ENCODE measurements around the gene PTPN13.

The PTPN13 gene

GRCh38 chr4:86587381-86588140 lies 6.6 kb upstream of the PTPN13 start:
- H3K4me3 ChIP-seq (ENCODE audit: low read length) = no peak overlapping the region
- DNase-seq (ENCODE audit: low read depth, low spot score) = no peak

DNA sequence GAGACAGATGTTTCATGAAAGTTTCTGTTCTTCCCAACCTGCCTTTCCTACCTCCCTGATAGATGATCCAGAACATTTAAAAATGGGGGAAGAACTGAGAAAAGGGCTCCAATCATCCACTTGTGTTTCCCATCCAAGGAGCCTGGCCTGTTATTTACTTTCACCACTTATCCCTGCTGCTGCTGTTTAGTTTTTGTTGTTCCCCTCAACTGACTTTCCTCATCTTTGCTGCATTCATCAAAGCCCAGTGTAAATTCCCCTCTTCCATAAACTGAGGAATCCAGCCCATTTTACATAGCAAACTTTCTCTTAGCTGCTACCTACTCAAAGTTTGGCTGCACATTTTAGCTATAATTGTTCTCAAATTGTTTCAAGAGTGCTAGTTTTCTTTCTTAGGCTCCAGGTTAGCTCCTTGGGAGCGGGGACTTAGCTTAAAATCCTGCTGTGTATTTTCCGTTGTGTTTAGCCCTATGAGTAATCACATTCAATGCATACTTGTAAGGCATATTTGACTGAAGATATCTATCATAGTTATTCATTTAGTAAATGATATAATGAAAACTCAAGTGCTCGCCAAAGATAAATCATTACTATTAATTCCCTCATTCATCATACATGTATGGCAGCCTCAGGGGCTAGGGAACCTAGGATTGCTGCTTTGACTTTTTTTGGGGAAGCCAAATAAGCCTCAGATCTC lies 1.4 kb upstream of the PTPN13 start:
- no peak for DNase-seq (ENCODE audit: low read depth, low spot score)
- no peak overlapping the region for H3K4me3 ChIP-seq (ENCODE audit: low read length)

DNA sequence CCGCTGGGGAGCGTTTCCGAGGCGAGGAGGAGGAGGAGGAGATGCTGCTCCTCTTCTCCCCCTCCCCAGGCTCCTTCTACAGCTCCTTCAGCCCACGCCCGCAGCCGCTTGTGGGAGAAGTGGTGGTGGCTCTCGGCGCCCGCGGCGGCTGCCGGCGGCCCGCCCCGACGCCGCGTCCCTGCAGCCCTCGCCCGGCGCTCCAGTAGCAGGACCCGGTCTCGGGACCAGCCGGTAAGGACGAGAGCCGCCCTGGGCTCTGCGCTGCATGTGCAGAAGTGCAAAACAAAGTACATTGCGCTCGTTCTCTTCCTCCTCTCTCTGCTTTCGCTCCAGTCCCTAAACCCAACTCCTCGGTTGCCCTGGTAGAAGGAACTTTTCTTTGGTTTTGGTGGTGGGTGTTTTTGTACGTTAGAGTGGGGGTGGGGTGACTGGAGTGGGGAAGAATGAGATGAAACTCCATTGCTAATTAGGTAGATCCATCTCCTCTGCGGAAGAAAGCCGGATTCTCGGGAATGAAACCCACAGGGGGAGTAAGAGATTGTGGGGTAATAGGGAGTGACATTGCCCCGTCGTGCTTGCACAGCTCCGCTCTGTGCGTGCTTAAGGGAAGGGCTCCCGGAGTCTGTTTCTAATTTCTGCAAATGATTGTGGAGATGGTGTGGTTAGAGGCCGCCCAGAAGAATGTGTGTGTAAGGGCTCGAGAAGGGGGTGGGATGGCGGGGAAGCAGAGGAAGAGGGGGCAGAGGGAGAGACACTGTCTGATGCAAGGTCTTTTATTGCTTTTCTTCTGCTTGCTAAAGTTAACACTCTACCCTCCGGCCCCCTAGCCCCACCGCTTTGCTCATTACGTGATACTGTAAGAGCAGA lies 677 bp downstream of the PTPN13 start:
- H3K4me3 ChIP-seq (ENCODE audit: low read length) = no peak overlapping the region
- DNase-seq (ENCODE audit: low read depth, low spot score) = no peak

GRCh38 chr4:86595426-86595805 lies 1.3 kb downstream of the PTPN13 start:
- no peak overlapping the region for H3K4me3 ChIP-seq (ENCODE audit: low read length)
- DNase-seq (ENCODE audit: low read depth, low spot score) = no peak

DNA sequence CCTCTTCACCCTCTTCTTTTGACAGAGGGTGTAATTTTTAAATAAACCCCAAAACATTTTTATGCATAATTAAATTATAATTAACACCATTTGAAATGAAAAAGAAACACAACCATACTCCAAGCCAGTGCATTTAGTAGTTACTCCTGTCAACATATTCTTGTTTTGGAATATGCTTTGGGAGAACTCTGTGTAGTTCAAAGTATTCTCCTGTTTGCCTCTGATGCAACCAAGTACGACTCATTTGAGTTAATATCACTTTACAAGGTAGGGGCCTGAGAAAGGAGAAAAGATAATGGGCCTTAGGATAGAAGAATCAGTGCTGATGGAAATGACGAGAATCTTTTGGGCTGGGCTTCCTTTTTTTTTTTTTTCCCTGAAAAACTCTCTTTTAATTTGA lies 2.7 kb downstream of the PTPN13 start:
- no peak overlapping the region for H3K4me3 ChIP-seq (ENCODE audit: low read length)
- DNase-seq (ENCODE audit: low read depth, low spot score) = no peak

- no peak for DNase-seq (ENCODE audit: low read depth, low spot score)
- no peak overlapping the region for H3K4me3 ChIP-seq (ENCODE audit: low read length)
Measured at GRCh38 chr4:86600007-86600653, 6.0 kb downstream of the PTPN13 start.

DNA sequence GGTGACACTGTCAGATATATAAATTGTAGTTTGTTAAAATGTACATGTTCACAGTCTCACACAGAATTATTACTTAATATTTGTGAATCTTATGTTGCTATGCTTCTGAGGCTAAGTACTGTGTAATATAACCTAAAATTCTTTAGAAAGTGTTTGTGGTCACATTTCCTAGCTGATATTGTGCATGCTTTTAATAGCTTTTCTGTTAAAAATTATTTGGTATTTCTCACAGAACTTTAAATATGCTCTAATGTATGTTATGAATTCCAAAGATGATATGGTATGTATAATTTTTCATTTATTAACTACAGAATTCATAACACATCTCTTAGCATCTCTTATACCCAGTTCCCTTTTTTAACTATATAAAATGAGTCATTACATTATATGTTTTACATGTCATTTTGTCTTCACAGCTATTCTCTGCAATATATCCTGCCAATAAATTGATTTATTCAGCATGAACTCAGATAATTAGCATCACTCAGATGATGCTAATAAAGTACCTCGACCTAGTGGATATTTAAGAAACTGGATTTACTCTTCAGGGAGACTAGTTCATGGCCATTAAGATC lies 9.3 kb downstream of the PTPN13 start:
- H3K4me3 ChIP-seq (ENCODE audit: low read length) = no peak overlapping the region
- DNase-seq (ENCODE audit: low read depth, low spot score) = no peak

DNA sequence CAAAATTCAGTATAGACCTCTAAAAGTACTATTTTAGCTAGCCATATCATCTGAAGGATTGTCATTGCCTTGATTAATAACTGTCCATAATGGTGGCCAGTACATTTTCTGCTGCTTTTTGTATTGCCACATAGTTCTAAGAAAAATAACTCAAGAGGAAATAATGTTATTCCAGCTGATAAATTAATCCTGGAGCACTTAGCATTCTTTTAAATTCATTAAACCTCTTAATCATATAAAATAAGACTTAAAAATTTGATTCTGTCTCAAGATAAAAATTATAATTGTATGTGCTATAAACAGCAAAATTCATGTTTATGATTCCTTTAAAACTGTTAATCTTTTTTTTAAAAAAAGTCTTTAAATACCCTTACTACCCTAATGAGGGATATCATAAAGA lies 12.7 kb downstream of the PTPN13 start:
- no peak overlapping the region for H3K4me3 ChIP-seq (ENCODE audit: low read length)
- no peak for DNase-seq (ENCODE audit: low read depth, low spot score)

DNA sequence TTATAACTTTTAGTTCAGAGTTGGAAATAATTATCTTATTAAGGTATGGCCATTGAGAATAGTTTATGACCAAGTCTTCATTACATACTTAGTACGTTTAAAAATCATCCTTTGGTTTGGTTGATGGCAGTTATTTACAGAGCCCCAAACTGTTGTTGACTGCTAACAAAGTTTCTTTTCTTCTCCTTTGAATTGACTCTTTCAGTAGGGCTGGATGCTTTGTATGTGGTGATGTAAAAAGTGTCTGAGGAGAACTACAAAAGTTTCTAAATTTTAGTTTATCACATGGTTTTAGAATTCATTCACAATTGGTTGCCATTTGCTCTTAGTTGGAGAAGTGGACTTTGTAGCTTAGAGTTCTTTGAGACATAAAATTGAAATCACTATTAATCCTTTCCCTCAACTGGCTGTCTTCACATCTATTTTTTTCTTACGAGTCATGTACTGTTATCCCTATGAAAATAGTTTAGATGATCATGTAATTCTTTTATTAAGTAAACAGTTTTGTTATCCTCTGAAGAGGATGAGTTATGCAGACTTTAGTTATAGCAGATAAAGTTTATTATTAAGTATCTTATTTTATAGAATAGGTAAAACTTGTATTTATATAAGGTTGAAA lies 14.8 kb downstream of the PTPN13 start:
- DNase-seq (ENCODE audit: low read depth, low spot score) = no peak
- H3K4me3 ChIP-seq (ENCODE audit: low read length) = no peak overlapping the region

GRCh38 chr4:86611757-86612156 lies 17.6 kb downstream of the PTPN13 start:
- no peak overlapping the region for H3K4me3 ChIP-seq (ENCODE audit: low read length)
- no peak for DNase-seq (ENCODE audit: low read depth, low spot score)

DNA sequence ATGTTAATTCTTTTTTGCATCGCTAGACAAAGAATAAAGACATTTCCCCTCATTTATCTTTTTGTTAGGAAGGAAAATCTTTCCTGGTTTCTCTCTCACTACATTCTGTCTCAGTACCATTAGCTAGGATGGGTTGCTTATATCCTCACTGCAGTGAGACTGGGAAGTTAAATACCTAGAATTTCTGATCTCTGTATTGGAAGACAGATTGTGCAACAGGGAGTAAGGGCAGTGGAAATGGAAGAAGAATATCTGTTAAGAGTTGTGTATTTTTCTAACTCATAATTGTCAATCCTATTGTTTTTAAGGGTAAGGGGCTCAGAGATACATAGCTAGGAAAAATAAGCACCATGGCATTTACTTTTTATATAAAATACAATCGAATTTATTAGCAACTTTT lies 19.6 kb downstream of the PTPN13 start:
- DNase-seq (ENCODE audit: low read depth, low spot score) = no peak
- no peak overlapping the region for H3K4me3 ChIP-seq (ENCODE audit: low read length)

DNA sequence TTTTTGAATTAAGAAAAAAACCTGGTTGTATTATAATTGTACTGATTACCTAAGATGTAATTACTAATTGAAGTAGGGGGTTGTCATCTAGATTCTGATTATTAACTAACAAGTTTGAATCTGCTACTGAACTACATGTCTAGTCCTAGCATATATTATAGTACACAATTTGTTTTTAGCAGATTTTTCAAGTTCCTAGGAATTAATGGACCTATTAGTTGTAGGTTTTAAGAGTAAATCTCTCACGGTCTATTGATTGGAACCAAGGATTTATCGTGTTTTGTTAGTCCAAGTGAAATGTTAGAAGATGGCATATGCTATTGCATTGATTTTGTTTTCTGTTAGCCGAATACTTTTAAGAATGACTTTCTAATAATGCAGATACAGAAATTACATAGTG lies 20.8 kb downstream of the PTPN13 start:
- no peak overlapping the region for H3K4me3 ChIP-seq (ENCODE audit: low read length)
- no peak for DNase-seq (ENCODE audit: low read depth, low spot score)

- no peak overlapping the region for H3K4me3 ChIP-seq (ENCODE audit: low read length)
- DNase-seq (ENCODE audit: low read depth, low spot score) = no peak
Measured at GRCh38 chr4:86615501-86615900, 21.4 kb downstream of the PTPN13 start.

GRCh38 chr4:86619656-86620055 lies 25.5 kb downstream of the PTPN13 start:
- no peak for DNase-seq (ENCODE audit: low read depth, low spot score)
- no peak overlapping the region for H3K4me3 ChIP-seq (ENCODE audit: low read length)

DNA sequence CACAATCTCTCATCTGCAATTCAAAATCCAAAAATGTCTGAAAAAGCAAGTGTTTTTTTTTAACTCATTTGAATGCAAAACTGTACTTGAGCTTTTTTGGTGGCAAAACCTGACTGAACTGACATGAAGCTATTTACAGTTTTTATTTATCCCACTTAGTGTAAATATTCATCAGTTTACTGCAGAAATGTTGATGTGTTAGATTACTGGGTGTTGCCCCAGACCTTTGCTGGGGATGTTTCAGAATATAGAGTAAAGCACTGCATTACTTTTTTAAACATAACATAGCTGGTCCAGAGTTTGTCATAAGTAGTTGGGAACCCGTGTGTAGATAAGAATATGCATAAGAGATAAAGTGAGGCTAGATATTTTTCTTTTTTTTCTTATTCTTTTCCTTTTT lies 27.3 kb downstream of the PTPN13 start:
- DNase-seq (ENCODE audit: low read depth, low spot score) = no peak
- H3K4me3 ChIP-seq (ENCODE audit: low read length) = no peak overlapping the region

- no peak overlapping the region for H3K4me3 ChIP-seq (ENCODE audit: low read length)
- DNase-seq (ENCODE audit: low read depth, low spot score) = no peak
Measured at GRCh38 chr4:86626066-86626465, 32.0 kb downstream of the PTPN13 start.

DNA sequence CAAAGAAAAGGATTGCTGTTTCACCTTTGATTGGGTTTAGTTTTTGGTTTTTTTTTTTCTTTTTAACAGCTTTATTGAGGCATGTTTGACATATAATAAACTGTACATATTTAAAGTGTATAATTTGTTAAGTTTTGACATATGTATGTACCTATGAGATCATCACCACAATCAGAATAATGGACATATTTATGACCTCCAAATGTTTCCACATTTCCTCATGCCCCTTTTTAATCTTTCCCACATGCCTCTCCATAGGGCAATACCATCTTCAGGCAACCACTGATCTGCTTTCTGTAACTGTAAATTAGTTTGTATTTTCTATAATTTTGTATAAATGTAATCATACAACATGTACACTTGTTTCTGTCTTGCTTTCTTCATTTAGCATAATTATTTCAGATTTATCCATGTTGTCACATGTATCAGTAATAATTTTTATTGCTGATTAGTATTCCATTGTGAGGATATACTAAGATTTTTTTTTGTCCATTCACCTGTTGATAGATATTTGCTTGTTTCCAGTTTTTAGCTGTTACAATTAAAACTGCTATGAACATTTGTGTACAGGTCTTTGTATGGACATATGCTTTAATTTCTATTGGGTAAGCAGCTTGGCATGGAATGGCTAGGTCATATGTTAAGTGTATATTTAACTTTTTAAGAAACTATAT lies 33.5 kb downstream of the PTPN13 start:
- H3K4me3 ChIP-seq (ENCODE audit: low read length) = no peak overlapping the region

GRCh38 chr4:86630629-86631028 lies 36.5 kb downstream of the PTPN13 start:
- no peak for DNase-seq (ENCODE audit: low read depth, low spot score)

More for the DNA sequence above, 33.5 kb downstream of the PTPN13 start:
- no peak for DNase-seq (ENCODE audit: low read depth, low spot score)

More at GRCh38 chr4:86630629-86631028, 36.5 kb downstream of the PTPN13 start:
- H3K4me3 ChIP-seq (ENCODE audit: low read length) = no peak overlapping the region

Measured in Jurkat, Clone E6-1 (cell line).